Measurements from ENCODE around the gene SLC16A11.

Gene SLC16A11

GRCh38 chr17:7070712-7071111, 26.8 kb upstream of the SLC16A11 start:
- no peaks in the 10 kb centered on the region for H4K20me1 ChIP-seq (ENCODE audit: insufficient read depth)
- H3K4me2 ChIP-seq = no peak overlapping the region
- H3K4me1 ChIP-seq (ENCODE audit: low read depth, poor library complexity, severe bottlenecking) = no peaks in the 10 kb centered on the region
- no peak overlapping the region for H3K4me3 ChIP-seq (IDR thresholded peaks at IDR 0.05; ENCODE audit: insufficient read depth, low read depth, low read length)
- no peak for TF ChIP-seq CTCF (conservative IDR thresholded peaks at IDR 0.05; ENCODE audit: low read depth, low read length)
- H3K36me3 ChIP-seq (ENCODE audit: insufficient read depth) = no peaks in the 10 kb centered on the region
- no peaks in the 10 kb centered on the region for H3K27me3 ChIP-seq (ENCODE audit: insufficient read depth, low read depth)
- no peak overlapping the region for H2AFZ ChIP-seq (ENCODE audit: low read depth)
- no peak overlapping the region for H3K27ac ChIP-seq
- H3K79me2 ChIP-seq (ENCODE audit: insufficient read depth, low read depth) = no peaks in the 10 kb centered on the region
- no peak overlapping the region for H3K9ac ChIP-seq

DNA sequence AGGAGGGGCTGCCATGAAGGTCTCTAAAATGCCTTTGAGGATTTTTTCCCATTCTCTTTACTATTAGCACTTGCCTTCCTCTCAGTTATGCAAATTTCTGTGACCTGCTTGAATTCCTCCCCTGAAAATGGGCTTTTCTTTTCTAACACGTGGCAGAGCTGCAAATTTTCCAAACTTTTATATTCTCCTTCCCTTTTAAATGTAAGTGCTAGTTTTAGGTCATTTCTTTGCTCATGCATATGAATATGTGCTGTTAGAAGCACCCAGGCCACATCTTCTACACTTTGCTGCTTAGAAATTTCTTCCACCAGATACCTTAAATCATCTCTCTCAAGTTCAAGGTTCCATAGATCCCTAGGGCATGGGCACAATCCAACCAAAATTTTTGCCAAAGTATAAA, 24.4 kb upstream of the SLC16A11 start:
- H3K36me3 ChIP-seq (ENCODE audit: insufficient read depth) = no peaks in the 10 kb centered on the region
- H3K27ac ChIP-seq = no peak overlapping the region
- H4K20me1 ChIP-seq (ENCODE audit: insufficient read depth) = no peaks in the 10 kb centered on the region
- no peaks in the 10 kb centered on the region for H3K4me1 ChIP-seq (ENCODE audit: low read depth, poor library complexity, severe bottlenecking)
- no peaks in the 10 kb centered on the region for H3K27me3 ChIP-seq (ENCODE audit: insufficient read depth, low read depth)
- no peak for TF ChIP-seq CTCF (conservative IDR thresholded peaks at IDR 0.05; ENCODE audit: low read depth, low read length)
- no peak overlapping the region for H3K4me3 ChIP-seq (IDR thresholded peaks at IDR 0.05; ENCODE audit: insufficient read depth, low read depth, low read length)
- no peaks in the 10 kb centered on the region for H3K79me2 ChIP-seq (ENCODE audit: insufficient read depth, low read depth)
- H3K4me2 ChIP-seq = no peak overlapping the region
- no peak overlapping the region for H2AFZ ChIP-seq (ENCODE audit: low read depth)
- no peak overlapping the region for H3K9ac ChIP-seq

GRCh38 chr17:7067198-7067597, 23.3 kb upstream of the SLC16A11 start:
- Histone ChIP-seq H3K27me3 (ENCODE audit: insufficient read depth, low read depth) (no peaks in the 10 kb centered on the region), H3K36me3 (ENCODE audit: insufficient read depth) (no peaks in the 10 kb centered on the region), H3K4me3 (IDR thresholded peaks at IDR 0.05; ENCODE audit: insufficient read depth, low read depth, low read length) (no peak overlapping the region), H4K20me1 (ENCODE audit: insufficient read depth) (no peaks in the 10 kb centered on the region), H3K4me2 (no peak overlapping the region), H3K27ac (no peak overlapping the region), H3K79me2 (ENCODE audit: insufficient read depth, low read depth) (no peaks in the 10 kb centered on the region), H3K9ac (no peak overlapping the region), H2AFZ (ENCODE audit: low read depth) (no peak overlapping the region), H3K4me1 (ENCODE audit: low read depth, poor library complexity, severe bottlenecking) (no peaks in the 10 kb centered on the region)
- TF ChIP-seq CTCF (conservative IDR thresholded peaks at IDR 0.05; ENCODE audit: low read depth, low read length) = no peak

- Histone ChIP-seq H3K27me3 (ENCODE audit: insufficient read depth, low read depth) (no peaks in the 10 kb centered on the region), H3K36me3 (ENCODE audit: insufficient read depth) (no peaks in the 10 kb centered on the region), H3K4me2 (no peak overlapping the region), H3K4me3 (IDR thresholded peaks at IDR 0.05; ENCODE audit: insufficient read depth, low read depth, low read length) (no peak overlapping the region), H3K27ac (no peak overlapping the region), H4K20me1 (ENCODE audit: insufficient read depth) (no peaks in the 10 kb centered on the region), H2AFZ (ENCODE audit: low read depth) (no peak overlapping the region), H3K79me2 (ENCODE audit: insufficient read depth, low read depth) (no peaks in the 10 kb centered on the region), H3K4me1 (ENCODE audit: low read depth, poor library complexity, severe bottlenecking) (no peaks in the 10 kb centered on the region), H3K9ac (no peak overlapping the region)
- no peak for TF ChIP-seq CTCF (conservative IDR thresholded peaks at IDR 0.05; ENCODE audit: low read depth, low read length)
Observed at GRCh38 chr17:7064261-7064660, 20.4 kb upstream of the SLC16A11 start.

All from KMS-11 (cell line).